ENCODE measurements around the gene SCMH1. TPM values are rescaled to one million over a fixed set of nuclear protein-coding genes. Genes with fewer than 3 reads are reported as not detected.

SCMH1 gene
- total RNA-seq, 1 donor from 2014 or later, result 25.5 TPM

- TF ChIP-seq CTCF (conservative IDR thresholded peaks at IDR 0.05; ENCODE audit: low read depth, low read length), result no peak
- no peak for DNase-seq (ENCODE audit: low read depth)
Observed at GRCh38 chr1:40989066-40989465, 253.0 kb downstream of the SCMH1 start.

GRCh38 chr1:40988280-40988679 is 253.8 kb downstream of the SCMH1 start:
- no peak for DNase-seq (ENCODE audit: low read depth)
- H3K4me3 ChIP-seq (ENCODE audit: low read depth, low read length), result no peak overlapping the region
- TF ChIP-seq CTCF (conservative IDR thresholded peaks at IDR 0.05; ENCODE audit: low read depth, low read length), result no peak

More at GRCh38 chr1:40989066-40989465, 253.0 kb downstream of the SCMH1 start:
- no peak overlapping the region for H3K4me3 ChIP-seq (ENCODE audit: low read depth, low read length)

- no peak for TF ChIP-seq CTCF (conservative IDR thresholded peaks at IDR 0.05; ENCODE audit: low read depth, low read length)
- H3K4me3 ChIP-seq (ENCODE audit: low read depth, low read length), result no peak overlapping the region
- DNase-seq (ENCODE audit: low read depth), result no peak
Observed at GRCh38 chr1:40987439-40988276, 254.4 kb downstream of the SCMH1 start.

- no peak for DNase-seq (ENCODE audit: low read depth)
- TF ChIP-seq CTCF (conservative IDR thresholded peaks at IDR 0.05; ENCODE audit: low read depth, low read length), result no peak
- no peak overlapping the region for H3K4me3 ChIP-seq (ENCODE audit: low read depth, low read length)
Observed at GRCh38 chr1:40986956-40987355, 255.2 kb downstream of the SCMH1 start.

GRCh38 chr1:40986328-40986783 is 255.8 kb downstream of the SCMH1 start:
- no peak for TF ChIP-seq CTCF (conservative IDR thresholded peaks at IDR 0.05; ENCODE audit: low read depth, low read length)
- DNase-seq (ENCODE audit: low read depth), result no peak
- H3K4me3 ChIP-seq (ENCODE audit: low read depth, low read length), result peak overlapping the region; percentile 5

- no peak for DNase-seq (ENCODE audit: low read depth)
- TF ChIP-seq CTCF (conservative IDR thresholded peaks at IDR 0.05; ENCODE audit: low read depth, low read length), result no peak
- peak overlapping the region; percentile 5 for H3K4me3 ChIP-seq (ENCODE audit: low read depth, low read length)
Observed at GRCh38 chr1:40985875-40986274, 256.2 kb downstream of the SCMH1 start.

- DNase-seq (ENCODE audit: low read depth), result no peak
- TF ChIP-seq CTCF (conservative IDR thresholded peaks at IDR 0.05; ENCODE audit: low read depth, low read length), result no peak
- H3K4me3 ChIP-seq (ENCODE audit: low read depth, low read length), result no peak overlapping the region
Observed at GRCh38 chr1:40985161-40985560, 256.9 kb downstream of the SCMH1 start.

Data from epithelial cell of proximal tubule (primary cell).